ENCODE measurements around the gene INPP5A.

GRCh38 chr10:132788180-132788830 is 250.7 kb downstream of the INPP5A start:
- TF ChIP-seq CTCF (IDR thresholded peaks at IDR 0.05; ENCODE audit: low read depth, low read length, poor library complexity, severe bottlenecking) (no peak), EZH2phosphoT487 (IDR thresholded peaks at IDR 0.05; ENCODE audit: borderline replicate concordance, low read length) (no peak)

All from DOHH2 (cell line).